ENCODE data around the gene CACNA1C.

Gene CACNA1C

DNA sequence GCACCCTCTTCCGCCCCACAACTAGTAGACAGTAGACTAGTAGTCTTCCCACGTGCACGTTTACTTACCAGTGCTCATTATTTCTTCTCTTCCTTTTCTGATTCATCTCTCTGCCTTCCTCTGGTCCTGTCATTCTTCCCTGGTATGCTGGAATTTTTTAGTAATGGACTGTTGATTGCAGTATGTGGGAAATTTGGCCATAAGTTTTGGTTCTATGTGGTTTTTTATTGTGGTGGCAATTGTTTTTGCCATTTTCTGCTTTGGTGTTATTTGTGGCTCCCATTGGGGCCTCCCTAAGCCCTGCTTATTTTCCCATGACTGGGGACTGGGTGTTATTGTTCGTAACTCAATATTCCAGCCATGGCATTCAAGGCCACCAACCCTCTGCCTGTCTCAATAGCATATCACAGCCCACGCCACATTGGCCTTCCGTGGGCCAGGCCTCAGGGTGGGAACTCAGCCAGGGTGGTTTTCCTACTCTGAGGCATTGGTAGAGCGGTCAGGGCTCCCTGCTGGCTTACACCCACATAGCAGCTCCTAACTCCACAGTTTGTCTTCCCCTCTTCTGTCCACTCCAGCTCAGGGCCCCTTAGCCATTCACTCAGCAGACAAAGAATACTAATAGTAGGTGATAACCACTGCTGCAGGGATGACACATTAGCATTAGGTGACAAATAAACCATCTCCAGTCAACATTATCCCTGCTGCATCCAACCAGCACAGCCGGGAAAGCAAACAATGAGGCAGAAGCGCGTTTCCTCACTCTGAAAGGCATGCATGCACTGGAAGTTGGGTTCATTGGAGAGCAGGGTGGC is 321.5 kb downstream of the CACNA1C start:
- no peaks in the 10 kb centered on the region for H3K27me3 ChIP-seq (ENCODE audit: low read depth, low read length)
- H3K27ac ChIP-seq (ENCODE audit: low read length) = no peak overlapping the region
- no peaks in the 10 kb centered on the region for H3K36me3 ChIP-seq (ENCODE audit: control insufficient read depth in 1 of 2, insufficient read depth in 2 of 2, low read length in 2 of 2)
- no peaks in the 10 kb centered on the region for H3K9me3 ChIP-seq (ENCODE audit: control insufficient read depth in 1 of 2, low read length in 2 of 2)
- H3K4me3 ChIP-seq (ENCODE audit: low read depth in 1 of 2, low read length in 2 of 2) = no peak overlapping the region
- peaks cover 0 to 30% of the 10 kb centered on the region in 2 donors for H3K4me1 ChIP-seq (ENCODE audit: control insufficient read depth in 1 of 2, insufficient read depth in 2 of 2, low read length in 2 of 2)

DNA sequence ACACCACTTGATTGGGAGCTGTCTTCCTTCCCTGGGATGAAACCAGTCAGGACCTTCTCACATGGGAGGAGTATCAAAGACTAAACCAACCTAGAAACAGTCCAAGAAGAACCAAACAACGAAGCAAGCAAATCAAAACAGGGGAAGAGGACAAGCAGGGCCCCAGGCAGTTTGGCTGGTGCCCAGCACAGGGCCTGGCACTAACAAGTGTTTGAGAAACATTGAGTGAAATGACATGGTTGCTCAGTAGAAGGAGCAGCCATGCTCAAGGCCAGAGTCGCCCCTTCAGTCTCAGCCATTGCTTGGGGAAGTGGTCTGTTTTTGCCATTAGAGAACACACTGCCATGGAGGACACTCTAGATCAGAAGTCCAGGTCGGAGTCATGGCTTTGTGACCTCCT is 323.1 kb downstream of the CACNA1C start:
- Histone ChIP-seq H3K4me1 (ENCODE audit: control insufficient read depth in 1 of 2, insufficient read depth in 2 of 2, low read length in 2 of 2) (peaks cover 0 to 39% of the 10 kb centered on the region in 2 donors), H3K27me3 (ENCODE audit: low read depth, low read length) (no peaks in the 10 kb centered on the region), H3K9me3 (ENCODE audit: control insufficient read depth in 1 of 2, low read length in 2 of 2) (no peaks in the 10 kb centered on the region), H3K36me3 (ENCODE audit: control insufficient read depth in 1 of 2, insufficient read depth in 2 of 2, low read length in 2 of 2) (no peaks in the 10 kb centered on the region), H3K27ac (ENCODE audit: low read length) (no peak overlapping the region), H3K4me3 (ENCODE audit: low read depth in 1 of 2, low read length in 2 of 2) (no peak overlapping the region)

DNA sequence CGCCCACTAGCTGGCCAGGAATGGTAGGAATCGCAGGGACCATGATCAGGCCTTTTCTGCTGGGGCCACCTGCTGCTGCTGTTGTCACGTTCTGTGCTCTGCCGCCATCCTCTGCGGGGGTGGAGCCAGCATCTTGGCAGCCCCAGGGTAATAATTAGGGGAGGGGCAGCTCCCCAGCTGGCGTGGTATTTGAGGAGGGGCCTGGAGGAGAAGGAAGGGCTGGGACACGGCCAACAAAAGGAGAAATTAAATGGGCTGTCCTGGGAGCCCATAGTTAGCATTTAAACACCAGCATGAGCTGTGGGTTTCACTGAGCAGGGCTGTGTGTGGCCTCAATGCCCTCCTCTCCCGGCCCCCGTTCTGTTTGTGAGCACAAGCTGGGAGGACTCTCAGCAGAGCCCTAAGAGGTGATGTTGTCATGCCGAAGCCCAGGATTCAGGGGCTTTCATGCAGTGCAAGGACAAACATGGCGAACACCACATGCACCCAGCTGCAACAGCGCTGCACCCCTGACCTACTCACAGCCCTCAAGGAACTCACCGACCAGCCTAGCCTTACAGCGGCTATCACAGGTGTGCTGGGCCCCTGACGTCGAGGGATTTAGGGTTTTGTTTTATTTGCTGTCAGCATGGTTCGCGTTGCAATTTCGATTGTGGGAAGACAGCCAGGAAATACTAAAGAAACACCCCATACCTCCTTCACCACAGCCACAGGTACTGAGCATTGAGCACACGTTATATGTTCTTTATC is 324.3 kb downstream of the CACNA1C start:
- peaks cover 0 to 39% of the 10 kb centered on the region in 2 donors for H3K4me1 ChIP-seq (ENCODE audit: control insufficient read depth in 1 of 2, insufficient read depth in 2 of 2, low read length in 2 of 2)
- H3K9me3 ChIP-seq (ENCODE audit: control insufficient read depth in 1 of 2, low read length in 2 of 2) = no peaks in the 10 kb centered on the region
- no peak overlapping the region for H3K27ac ChIP-seq (ENCODE audit: low read length)
- H3K36me3 ChIP-seq (ENCODE audit: control insufficient read depth in 1 of 2, insufficient read depth in 2 of 2, low read length in 2 of 2) = no peaks in the 10 kb centered on the region
- H3K4me3 ChIP-seq (ENCODE audit: low read depth in 1 of 2, low read length in 2 of 2) = no peak overlapping the region
- H3K27me3 ChIP-seq (ENCODE audit: low read depth, low read length) = no peaks in the 10 kb centered on the region

DNA sequence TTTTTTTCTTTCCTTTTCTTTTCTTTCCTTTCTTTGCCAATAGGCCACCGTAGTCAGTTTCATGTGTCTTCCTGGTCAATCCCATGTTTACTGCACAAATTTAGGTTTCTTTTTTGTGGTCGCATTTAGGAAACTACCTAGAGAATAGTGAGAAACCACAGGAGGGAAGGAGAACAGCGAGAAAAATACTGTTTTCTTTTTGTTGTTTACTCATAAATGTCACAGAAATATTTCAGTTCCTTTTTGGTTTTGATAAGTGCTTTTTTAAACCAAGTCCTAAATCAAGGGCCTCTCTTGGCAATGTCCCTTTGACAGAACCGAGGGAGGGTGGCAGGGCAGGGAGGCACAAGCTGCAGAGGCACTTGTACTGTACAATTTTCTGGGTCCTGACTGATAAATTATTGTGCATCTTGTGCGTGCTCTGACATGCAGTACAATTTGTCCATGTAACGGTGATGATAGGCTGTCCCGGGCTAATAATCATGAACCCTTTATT is 326.1 kb downstream of the CACNA1C start:
- Histone ChIP-seq H3K36me3 (ENCODE audit: control insufficient read depth in 1 of 2, insufficient read depth in 2 of 2, low read length in 2 of 2) (no peaks in the 10 kb centered on the region), H3K27ac (ENCODE audit: low read length) (no peak overlapping the region), H3K4me3 (ENCODE audit: low read depth in 1 of 2, low read length in 2 of 2) (no peak overlapping the region), H3K4me1 (ENCODE audit: control insufficient read depth in 1 of 2, insufficient read depth in 2 of 2, low read length in 2 of 2) (peaks cover 8 to 33% of the 10 kb centered on the region in 2 donors), H3K27me3 (ENCODE audit: low read depth, low read length) (no peaks in the 10 kb centered on the region), H3K9me3 (ENCODE audit: control insufficient read depth in 1 of 2, low read length in 2 of 2) (no peaks in the 10 kb centered on the region)

DNA sequence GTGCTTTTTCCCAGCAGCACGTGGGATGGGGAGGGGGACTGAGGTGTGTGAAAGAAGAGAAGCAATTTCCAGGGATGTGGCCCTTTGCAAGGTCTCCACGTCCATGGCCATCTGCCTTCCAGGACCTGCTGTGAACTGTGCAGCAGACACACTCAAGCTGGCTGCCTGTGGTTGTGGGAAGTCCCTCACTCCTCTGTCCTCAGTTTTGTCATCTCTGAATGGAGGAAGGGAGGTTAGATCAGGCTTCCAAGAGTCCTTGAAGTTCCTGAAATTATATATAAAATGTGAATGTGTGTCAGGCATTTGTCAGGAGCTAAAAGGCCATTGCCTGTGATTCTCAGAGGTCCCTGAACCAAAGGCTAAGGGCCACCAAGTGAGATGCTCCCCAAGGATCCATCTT is 328.2 kb downstream of the CACNA1C start:
- Histone ChIP-seq H3K9me3 (ENCODE audit: control insufficient read depth in 1 of 2, low read length in 2 of 2) (no peaks in the 10 kb centered on the region), H3K4me1 (ENCODE audit: control insufficient read depth in 1 of 2, insufficient read depth in 2 of 2, low read length in 2 of 2) (peaks cover 13 to 33% of the 10 kb centered on the region in 2 donors), H3K36me3 (ENCODE audit: control insufficient read depth in 1 of 2, insufficient read depth in 2 of 2, low read length in 2 of 2) (no peaks in the 10 kb centered on the region), H3K27ac (ENCODE audit: low read length) (no peak overlapping the region), H3K27me3 (ENCODE audit: low read depth, low read length) (no peaks in the 10 kb centered on the region), H3K4me3 (ENCODE audit: low read depth in 1 of 2, low read length in 2 of 2) (no peak overlapping the region)

DNA sequence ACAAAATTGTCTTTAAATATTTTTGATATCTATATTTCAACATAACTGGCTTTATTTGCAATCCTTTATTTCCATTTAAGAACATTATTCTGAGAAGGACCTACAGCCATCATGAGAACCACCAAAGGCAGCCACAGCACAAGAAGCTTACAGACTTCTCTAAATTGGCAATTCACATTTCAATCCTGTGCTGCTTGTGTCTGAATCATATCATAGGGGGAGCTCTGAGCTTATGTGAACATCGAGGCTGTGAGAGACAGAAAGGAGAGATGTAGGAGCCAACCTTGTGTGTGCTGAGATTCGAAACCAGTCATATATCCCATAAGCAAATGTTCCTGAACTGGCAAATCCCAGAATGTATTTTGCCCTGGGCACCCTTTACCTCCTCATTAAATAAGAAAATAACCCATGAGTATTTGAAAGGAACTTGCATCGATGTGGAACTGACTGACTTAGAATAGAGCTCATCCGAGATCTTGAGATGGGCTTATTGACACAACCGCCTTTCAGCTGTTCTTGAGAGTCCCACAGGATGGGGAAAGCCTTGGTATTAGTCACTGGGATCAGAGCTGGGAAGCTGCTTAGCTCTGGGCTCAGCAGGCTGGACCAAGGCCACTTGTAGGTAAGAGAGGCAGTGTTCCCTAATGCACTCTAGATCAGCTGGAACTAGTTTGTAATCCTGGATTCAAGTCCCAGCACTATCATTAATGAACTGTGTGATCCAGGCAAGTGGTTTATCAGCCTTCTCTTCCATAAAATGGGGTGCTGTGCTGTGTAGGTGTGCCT is 329.8 kb downstream of the CACNA1C start:
- H3K36me3 ChIP-seq (ENCODE audit: control insufficient read depth in 1 of 2, insufficient read depth in 2 of 2, low read length in 2 of 2) = no peaks in the 10 kb centered on the region
- peak overlapping the region; percentile 53 for H3K27ac ChIP-seq (ENCODE audit: low read length)
- H3K9me3 ChIP-seq (ENCODE audit: control insufficient read depth in 1 of 2, low read length in 2 of 2) = no peaks in the 10 kb centered on the region
- no peaks in the 10 kb centered on the region for H3K27me3 ChIP-seq (ENCODE audit: low read depth, low read length)
- peaks cover 13 to 26% of the 10 kb centered on the region in 2 donors for H3K4me1 ChIP-seq (ENCODE audit: control insufficient read depth in 1 of 2, insufficient read depth in 2 of 2, low read length in 2 of 2)
- H3K4me3 ChIP-seq (ENCODE audit: low read depth in 1 of 2, low read length in 2 of 2) = no peak overlapping the region

DNA sequence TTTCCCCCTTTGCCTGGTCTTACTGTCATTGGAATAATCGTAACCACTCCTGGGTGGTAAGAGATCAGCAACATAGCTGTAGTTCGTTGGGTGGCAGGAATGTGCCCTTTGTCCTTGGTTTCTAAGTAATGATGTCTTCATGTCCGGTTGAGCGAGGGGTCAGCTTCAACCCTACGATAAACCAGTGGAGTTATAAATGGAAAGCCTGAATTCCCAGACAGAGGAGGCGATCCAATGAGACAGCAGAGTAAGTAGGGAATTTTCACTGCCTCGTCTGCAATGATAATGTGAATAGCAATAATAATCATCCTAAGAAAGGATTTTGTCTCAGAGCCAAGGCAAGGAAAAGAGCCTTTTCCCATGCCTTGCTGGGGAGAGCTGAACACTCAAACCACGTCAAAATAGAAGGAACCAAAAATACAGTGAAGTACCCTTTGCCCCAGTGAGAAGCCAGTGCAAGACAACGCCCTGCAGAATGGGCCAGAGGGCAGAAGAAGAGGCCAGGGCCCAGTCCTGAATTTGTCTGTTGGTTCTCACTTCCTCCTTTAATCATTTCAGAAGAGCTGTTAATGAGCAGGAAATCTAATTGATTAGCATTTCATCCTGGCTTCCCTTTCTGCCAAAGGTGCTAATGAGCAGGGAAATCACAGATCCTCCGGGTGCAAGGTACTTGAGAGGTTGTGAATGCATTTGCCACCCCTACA is 330.7 kb downstream of the CACNA1C start:
- H3K9me3 ChIP-seq (ENCODE audit: control insufficient read depth in 1 of 2, low read length in 2 of 2) = no peaks in the 10 kb centered on the region
- H3K27me3 ChIP-seq (ENCODE audit: low read depth, low read length) = no peaks in the 10 kb centered on the region
- H3K4me3 ChIP-seq (ENCODE audit: low read depth in 1 of 2, low read length in 2 of 2) = no peak overlapping the region
- no peaks in the 10 kb centered on the region for H3K36me3 ChIP-seq (ENCODE audit: control insufficient read depth in 1 of 2, insufficient read depth in 2 of 2, low read length in 2 of 2)
- H3K4me1 ChIP-seq (ENCODE audit: control insufficient read depth in 1 of 2, insufficient read depth in 2 of 2, low read length in 2 of 2) = peaks cover 13 to 24% of the 10 kb centered on the region in 2 donors
- peak overlapping the region; percentile 53 for H3K27ac ChIP-seq (ENCODE audit: low read length)

DNA sequence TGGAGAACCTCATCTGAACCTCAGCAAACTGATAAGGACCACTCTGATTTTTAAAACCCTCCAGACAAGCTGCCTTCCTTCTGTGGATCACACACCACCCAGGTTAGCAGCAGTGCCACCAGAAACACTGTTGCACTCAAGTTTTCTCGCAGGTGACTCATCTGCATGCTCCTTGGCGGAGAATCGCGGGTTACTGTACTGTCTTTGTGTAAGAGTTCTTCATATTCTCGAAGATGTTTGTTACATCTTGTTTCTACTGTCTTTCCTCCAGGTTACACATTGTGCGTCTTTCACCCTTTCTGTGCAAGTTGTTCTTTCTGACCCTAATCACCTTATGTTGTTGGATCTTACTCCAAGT is 331.2 kb downstream of the CACNA1C start:
- H3K9me3 ChIP-seq (ENCODE audit: control insufficient read depth in 1 of 2, low read length in 2 of 2) = no peaks in the 10 kb centered on the region
- no peaks in the 10 kb centered on the region for H3K36me3 ChIP-seq (ENCODE audit: control insufficient read depth in 1 of 2, insufficient read depth in 2 of 2, low read length in 2 of 2)

DNA sequence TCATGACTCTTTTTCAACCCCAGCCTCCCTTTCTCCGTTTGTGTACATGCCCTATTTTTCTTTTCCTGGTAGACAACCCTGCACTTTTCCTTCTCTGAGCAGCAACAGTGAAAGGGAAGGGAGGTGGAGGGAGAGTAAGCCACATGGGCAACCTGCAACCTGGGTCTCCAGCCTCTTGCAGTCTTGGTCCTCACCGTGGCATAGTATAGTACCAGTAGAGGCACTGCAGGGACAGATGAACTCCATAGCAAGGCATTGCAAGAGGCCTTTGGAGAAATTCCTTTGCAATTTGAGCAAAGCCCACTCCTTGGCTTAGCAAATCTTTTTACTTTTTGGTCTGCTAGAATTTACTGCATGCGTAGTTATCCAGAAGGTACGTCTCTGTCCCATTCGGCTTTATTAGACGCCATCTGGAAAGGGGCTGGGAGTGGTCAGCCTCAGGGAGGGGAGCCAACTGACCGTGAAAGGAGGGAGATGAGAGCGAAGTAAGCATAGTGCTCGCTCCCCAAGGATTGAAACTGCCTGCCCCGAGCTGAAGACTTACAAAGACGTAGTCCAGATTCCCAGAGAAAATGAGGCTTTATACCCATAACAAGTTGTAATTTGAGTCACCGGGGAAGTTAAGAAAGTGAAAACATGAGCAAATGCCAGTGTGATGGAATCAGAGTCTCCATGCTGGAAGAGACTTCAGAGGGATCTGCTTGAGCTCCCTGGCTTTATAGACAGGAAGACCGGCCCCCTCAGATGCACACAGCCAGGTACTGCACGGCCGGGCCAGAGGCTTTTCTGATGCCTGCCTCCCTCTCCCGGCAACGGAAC is 332.0 kb downstream of the CACNA1C start:
- H3K36me3 ChIP-seq (ENCODE audit: control insufficient read depth in 1 of 2, insufficient read depth in 2 of 2, low read length in 2 of 2) = no peaks in the 10 kb centered on the region
- peak overlapping the region; percentile 79 for H3K27ac ChIP-seq (ENCODE audit: low read length)
- no peaks in the 10 kb centered on the region for H3K9me3 ChIP-seq (ENCODE audit: control insufficient read depth in 1 of 2, low read length in 2 of 2)
- peak overlapping the region; percentile 5 to 36 for H3K4me3 ChIP-seq (ENCODE audit: low read depth in 1 of 2, low read length in 2 of 2)
- peaks cover 13 to 24% of the 10 kb centered on the region in 2 donors for H3K4me1 ChIP-seq (ENCODE audit: control insufficient read depth in 1 of 2, insufficient read depth in 2 of 2, low read length in 2 of 2)
- no peaks in the 10 kb centered on the region for H3K27me3 ChIP-seq (ENCODE audit: low read depth, low read length)

More for the DNA sequence above, 331.2 kb downstream of the CACNA1C start:
- peak overlapping the region; percentile 79 for H3K27ac ChIP-seq (ENCODE audit: low read length)
- H3K4me1 ChIP-seq (ENCODE audit: control insufficient read depth in 1 of 2, insufficient read depth in 2 of 2, low read length in 2 of 2) = peaks cover 13 to 24% of the 10 kb centered on the region in 2 donors
- H3K4me3 ChIP-seq (ENCODE audit: low read depth in 1 of 2, low read length in 2 of 2) = no peak overlapping the region
- no peaks in the 10 kb centered on the region for H3K27me3 ChIP-seq (ENCODE audit: low read depth, low read length)

DNA sequence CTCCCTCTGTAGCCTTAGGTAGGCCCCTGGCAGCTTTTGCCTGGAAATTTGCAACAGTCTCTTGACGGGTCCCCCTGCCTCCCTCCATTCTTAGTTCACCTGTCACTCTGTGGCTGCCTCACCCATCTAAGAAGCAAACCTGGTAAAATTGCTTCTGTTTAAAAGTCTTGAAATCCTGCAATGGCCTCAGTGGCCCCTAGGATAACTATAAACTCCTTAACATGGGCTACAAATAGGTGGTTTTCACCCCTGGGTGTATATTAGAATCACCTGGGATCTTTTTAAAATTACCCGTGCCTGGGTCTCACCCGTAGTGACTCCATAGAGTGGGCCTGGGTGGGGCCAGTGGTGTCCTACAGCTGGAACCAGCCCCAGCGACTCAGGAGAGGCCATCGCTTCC is 332.7 kb downstream of the CACNA1C start:
- Histone ChIP-seq H3K4me1 (ENCODE audit: control insufficient read depth in 1 of 2, insufficient read depth in 2 of 2, low read length in 2 of 2) (peaks cover 13 to 18% of the 10 kb centered on the region in 2 donors), H3K36me3 (ENCODE audit: control insufficient read depth in 1 of 2, insufficient read depth in 2 of 2, low read length in 2 of 2) (no peaks in the 10 kb centered on the region), H3K27me3 (ENCODE audit: low read depth, low read length) (no peaks in the 10 kb centered on the region), H3K4me3 (ENCODE audit: low read depth in 1 of 2, low read length in 2 of 2) (no peak overlapping the region), H3K27ac (ENCODE audit: low read length) (peak overlapping the region; percentile 79), H3K9me3 (ENCODE audit: control insufficient read depth in 1 of 2, low read length in 2 of 2) (no peaks in the 10 kb centered on the region)

Measured in muscle layer of duodenum (tissue), 2 donors.